Fibroblast of mammary gland (primary cell): Measurements from ENCODE around the gene LRRC73.
"Not testable (repeated sequence)": the region's sequence is repeated elsewhere in the genome, so short reads cannot be mapped to it uniquely, and the experiment has no call there.

Source experiments
- DNase-seq: peaks from one replicate; pipeline ENCODE4 v3.0.0-alpha.2; 2010; ENCODE audit warnings: low read depth
- H3K4me3 ChIP-seq: 2 replicates; pipeline ENCODE4 v1.5.1; 2011; ENCODE audit warnings: low read depth, mild to moderate bottlenecking, low read length, moderate library complexity; ENCODE audit not compliant: control insufficient read depth
- CTCF ChIP-seq: conservative IDR thresholded peaks from 2 replicates; pipeline ENCODE4 v1.5.1; 2011; ENCODE audit warnings: low read depth, low read length, inconsistent platforms; ENCODE audit not compliant: control insufficient read depth, insufficient read depth

The LRRC73 gene

GRCh38 chr6:43472515-43472914, 37.6 kb downstream of the LRRC73 start:
- no peak for DNase-seq
- no peak overlapping the region for H3K4me3 ChIP-seq
- no peak for TF ChIP-seq CTCF

GRCh38 chr6:43471399-43471798, 38.7 kb downstream of the LRRC73 start:
- no peak for DNase-seq
- no peak overlapping the region for H3K4me3 ChIP-seq
- TF ChIP-seq CTCF, result no peak

- TF ChIP-seq CTCF, result no peak
- H3K4me3 ChIP-seq, result no peak overlapping the region
- no peak for DNase-seq
These were observed 40.2 kb downstream of the LRRC73 start for GRCh38 chr6:43469947-43470346.

- no peak overlapping the region for H3K4me3 ChIP-seq
These were observed 41.1 kb downstream of the LRRC73 start for GRCh38 chr6:43468748-43469681.

GRCh38 chr6:43468240-43468639, 41.9 kb downstream of the LRRC73 start:
- no peak overlapping the region for H3K4me3 ChIP-seq
- no peak for TF ChIP-seq CTCF
- no peak for DNase-seq

More at GRCh38 chr6:43468748-43469681, 41.1 kb downstream of the LRRC73 start:
- TF ChIP-seq CTCF, result no peak
- DNase-seq, result no peak

- no peak overlapping the region for H3K4me3 ChIP-seq
- TF ChIP-seq CTCF, result no peak
- DNase-seq, result no peak
These were observed 42.4 kb downstream of the LRRC73 start for GRCh38 chr6:43467752-43468151.

- not testable (repeated sequence) for DNase-seq, H3K4me3 ChIP-seq
These were observed 42.9 kb downstream of the LRRC73 start for GRCh38 chr6:43467265-43467664.
